Mesenchymal stem cell (in vitro differentiated cells and primary cell): Measurements from ENCODE around the gene CIT.

ENCODE experiments used
- DNase-seq: peaks from one replicate; pipeline ENCODE4 v3.0.0-alpha.2; 2013
- H2AFZ ChIP-seq: one replicate; pipeline ENCODE4 v1.6.1; 2013; ENCODE audit warnings: low read depth, mild to moderate bottlenecking, control low read depth, inconsistent platforms, low read length, moderate library complexity
- H2AK5ac ChIP-seq: 2 replicates; pipeline ENCODE4 v1.6.1; 2013; ENCODE audit warnings: low read length, moderate library complexity, mild to moderate bottlenecking, inconsistent platforms; ENCODE audit not compliant: severe bottlenecking
- H2BK120ac ChIP-seq: one replicate; pipeline ENCODE4 v1.6.1; 2013; ENCODE audit warnings: low read depth, mild to moderate bottlenecking, inconsistent platforms, low read length, moderate library complexity
- H2BK12ac ChIP-seq, 2 experiments: one replicate each; pipeline ENCODE4 v1.6.1; 2013; ENCODE audit warnings: inconsistent platforms in 2 of 2, low read length in 2 of 2, mild to moderate bottlenecking in 2 of 2, moderate library complexity in 2 of 2, control low read depth in 1 of 2
- H2BK15ac ChIP-seq: one replicate; pipeline ENCODE4 v1.6.1; 2013; ENCODE audit warnings: mild to moderate bottlenecking, low read depth, inconsistent platforms; ENCODE audit not compliant: poor library complexity, severe bottlenecking
- H2BK5ac ChIP-seq: 2 replicates; pipeline ENCODE4 v1.6.1; 2013; ENCODE audit warnings: low read depth, mild to moderate bottlenecking, low read length, control low read depth, inconsistent platforms; ENCODE audit not compliant: poor library complexity, severe bottlenecking
- H3K14ac ChIP-seq, 2 experiments: one replicate each; pipeline ENCODE4 v1.6.1; 2013; ENCODE audit warnings: inconsistent platforms in 2 of 2, low read length in 2 of 2, control low read depth in 1 of 2, mild to moderate bottlenecking in 1 of 2, moderate library complexity in 1 of 2
- H3K18ac ChIP-seq, 2 experiments: one replicate each; pipeline ENCODE4 v1.6.1; 2013; ENCODE audit warnings: inconsistent platforms in 2 of 2, low read length in 2 of 2, control low read depth in 1 of 2, low read depth in 1 of 2, mild to moderate bottlenecking in 1 of 2
- H3K23ac ChIP-seq, 2 experiments: one replicate each; pipeline ENCODE4 v1.6.1; 2013; ENCODE audit warnings: inconsistent platforms in 2 of 2, low read length in 2 of 2, mild to moderate bottlenecking in 2 of 2, moderate library complexity in 2 of 2, control low read depth in 1 of 2
- H3K27ac ChIP-seq: 2 replicates; pipeline ENCODE4 v1.5.1; 2013; ENCODE audit warnings: mild to moderate bottlenecking, moderate library complexity, low read length, control low read depth, inconsistent platforms; ENCODE audit not compliant: poor library complexity, severe bottlenecking
- H3K27me3 ChIP-seq, 2 experiments: 2 replicates each; pipeline versions ENCODE4 v1.6.1 to v1.7.0; 2013; ENCODE audit warnings: low read length in 2 of 2, mild to moderate bottlenecking in 2 of 2, moderate library complexity in 2 of 2, control low read depth in 1 of 2, inconsistent platforms in 1 of 2; ENCODE audit not compliant: control insufficient read depth in 1 of 2, insufficient read depth in 1 of 2
- H3K36me3 ChIP-seq, 2 experiments: 2 replicates each; pipeline versions ENCODE4 v1.6.1 to v1.7.0; 2013; ENCODE audit warnings: low read length in 2 of 2, control low read depth in 1 of 2, inconsistent platforms in 1 of 2, low read depth in 1 of 2, mild to moderate bottlenecking in 1 of 2; ENCODE audit not compliant: insufficient read depth in 2 of 2, control insufficient read depth in 1 of 2
- H3K4ac ChIP-seq, 2 experiments: one replicate each; pipeline ENCODE4 v1.6.1; 2013; ENCODE audit warnings: inconsistent platforms in 2 of 2, low read length in 2 of 2, mild to moderate bottlenecking in 2 of 2, moderate library complexity in 2 of 2, control low read depth in 1 of 2, low read depth in 1 of 2
- H3K4me1 ChIP-seq: 2 replicates; pipeline ENCODE4 v1.6.1; 2013; ENCODE audit warnings: low read depth, low read length, control low read depth; ENCODE audit not compliant: control insufficient read depth, insufficient read depth
- H3K4me2 ChIP-seq: 2 replicates; pipeline ENCODE4 v1.6.1; 2013; ENCODE audit warnings: low read length, mild to moderate bottlenecking, inconsistent platforms; ENCODE audit not compliant: poor library complexity, severe bottlenecking
- H3K4me3 ChIP-seq, 2 experiments: 2 replicates each; pipeline versions ENCODE4 v1.5.1 to v1.7.0; 2013; ENCODE audit warnings: low read length in 2 of 2, mild to moderate bottlenecking in 2 of 2, control low read depth in 1 of 2, low read depth in 1 of 2; ENCODE audit not compliant: insufficient read depth in 1 of 2
- H3K79me1 ChIP-seq: replicated peaks from 2 replicates; pipeline ENCODE4 v1.6.1; 2013; ENCODE audit warnings: mild to moderate bottlenecking, control low read depth, low read length, inconsistent platforms; ENCODE audit not compliant: poor library complexity, severe bottlenecking
- H3K9ac ChIP-seq: 2 replicates; pipeline ENCODE4 v1.7.0; 2013; ENCODE audit warnings: mild to moderate bottlenecking, low read length, moderate library complexity
- H3K9me3 ChIP-seq: 2 replicates; pipeline ENCODE4 v1.7.0; 2013; ENCODE audit warnings: mild to moderate bottlenecking, low read length; ENCODE audit not compliant: control insufficient read depth
- H4K8ac ChIP-seq: one replicate; pipeline ENCODE4 v1.6.1; 2013; ENCODE audit warnings: inconsistent platforms, mild to moderate bottlenecking, low read length, moderate library complexity
- H4K91ac ChIP-seq: one replicate; pipeline ENCODE4 v1.6.1; 2013; ENCODE audit warnings: mild to moderate bottlenecking, low read length, inconsistent platforms
- WGBS: methylation state at CpG from one replicate; pipeline ENCODE4 v1.1.7; 2013; ENCODE audit warnings: mixed read lengths; 5-methylcytosine and 5-hydroxymethylcytosine counted together

The CIT gene

GRCh38 chr12:119829439-119829838, 47.7 kb downstream of the CIT start:
- Histone ChIP-seq H4K8ac (no peak overlapping the region), H2AFZ (no peak overlapping the region), H3K4ac (no peak overlapping the region), H3K18ac (no peak overlapping the region), H2BK120ac (no peak overlapping the region), H3K27me3 (no peaks in the 10 kb centered on the region), H3K23ac (no peak overlapping the region), H3K79me1 (peaks cover 2% of the 10 kb centered on the region), H3K4me1 (no peaks in the 10 kb centered on the region), H3K4me2 (no peak overlapping the region), H2AK5ac (no peak overlapping the region), H3K27ac (no peak overlapping the region), H2BK15ac (no peak overlapping the region), H3K36me3 (peaks cover 0 to 2% of the 10 kb centered on the region in 2 experiments), H3K9me3 (no peaks in the 10 kb centered on the region), H2BK12ac (no peak overlapping the region), H2BK5ac (no peak overlapping the region), H3K9ac (no peak overlapping the region), H3K14ac (no peak overlapping the region), H3K4me3 (no peak overlapping the region), H4K91ac (no peak overlapping the region)
- WGBS: no CpG with 5 or more reads among the region's 1 CpG
- DNase-seq: no peak

- Histone ChIP-seq H2BK120ac (no peak overlapping the region), H4K91ac (no peak overlapping the region), H3K79me1 (peaks cover 2% of the 10 kb centered on the region), H2AK5ac (no peak overlapping the region), H3K4ac (no peak overlapping the region), H3K18ac (no peak overlapping the region), H3K14ac (no peak overlapping the region), H3K27ac (no peak overlapping the region), H4K8ac (no peak overlapping the region), H2BK5ac (no peak overlapping the region), H2AFZ (no peak overlapping the region), H2BK15ac (no peak overlapping the region), H3K27me3 (no peaks in the 10 kb centered on the region), H3K4me2 (no peak overlapping the region), H3K9me3 (no peaks in the 10 kb centered on the region), H3K4me3 (no peak overlapping the region), H3K9ac (no peak overlapping the region), H3K4me1 (no peaks in the 10 kb centered on the region), H3K23ac (no peak overlapping the region), H3K36me3 (peaks cover 0 to 2% of the 10 kb centered on the region in 2 experiments), H2BK12ac (no peak overlapping the region)
- no peak for DNase-seq
- WGBS: 98% methylated on average over 4 of the region's 5 CpGs
Observed at GRCh38 chr12:119828300-119828699, 48.8 kb downstream of the CIT start.

GRCh38 chr12:119827760-119828159, 49.4 kb downstream of the CIT start:
- Histone ChIP-seq H3K14ac (no peak overlapping the region), H2AFZ (no peak overlapping the region), H3K36me3 (peaks cover 0 to 2% of the 10 kb centered on the region in 2 experiments), H3K9ac (no peak overlapping the region), H3K4ac (no peak overlapping the region), H2AK5ac (no peak overlapping the region), H3K9me3 (no peaks in the 10 kb centered on the region), H3K27ac (no peak overlapping the region), H2BK12ac (no peak overlapping the region), H4K8ac (no peak overlapping the region), H2BK5ac (no peak overlapping the region), H2BK15ac (no peak overlapping the region), H4K91ac (no peak overlapping the region), H3K79me1 (peaks cover 2% of the 10 kb centered on the region), H3K4me2 (no peak overlapping the region), H3K23ac (no peak overlapping the region), H3K4me3 (no peak overlapping the region), H2BK120ac (no peak overlapping the region), H3K27me3 (no peaks in the 10 kb centered on the region), H3K18ac (no peak overlapping the region), H3K4me1 (no peaks in the 10 kb centered on the region)
- 100% methylated on average over 1 of the region's 1 CpG for WGBS
- no peak for DNase-seq

DNA sequence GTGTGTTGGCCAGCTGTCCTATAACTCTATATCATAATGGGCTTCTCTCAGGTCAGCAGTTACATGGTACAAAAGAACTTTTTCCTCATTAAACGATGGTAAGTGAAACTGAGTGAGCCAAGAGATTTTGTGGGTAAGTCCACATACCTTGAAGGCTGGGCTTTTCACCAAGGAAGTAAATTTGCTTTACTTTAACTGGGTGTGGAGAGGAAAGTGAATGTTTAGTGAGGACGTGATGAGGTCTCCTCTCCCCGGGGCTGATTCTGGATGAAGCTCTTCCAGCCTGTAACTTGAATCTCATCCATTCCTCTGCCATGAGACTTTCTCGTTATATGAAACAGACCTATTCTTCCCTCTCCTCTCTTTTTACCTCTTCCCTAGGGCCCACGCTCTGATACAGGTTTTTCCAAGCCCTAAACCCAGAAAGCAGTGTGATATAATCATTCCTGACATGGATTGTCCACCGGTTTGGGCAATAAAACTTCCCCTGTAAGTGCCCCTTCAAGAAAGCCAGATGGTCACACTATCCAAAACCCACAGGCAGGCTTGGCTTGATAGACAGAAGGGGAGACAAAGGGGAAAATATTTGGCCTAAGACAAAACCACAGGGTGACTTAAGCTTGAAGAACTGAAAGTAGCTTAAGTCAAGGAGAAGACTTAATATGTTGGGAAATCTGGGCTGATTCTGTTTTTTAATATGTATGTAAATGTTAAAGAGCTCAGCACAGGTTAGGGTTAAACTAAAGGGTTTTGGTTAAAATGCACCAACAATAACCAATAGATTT, 50.3 kb downstream of the CIT start:
- no peak overlapping the region for H2AFZ ChIP-seq
- no peak overlapping the region for H3K9ac ChIP-seq
- no peaks in the 10 kb centered on the region for H3K4me1 ChIP-seq
- no peak overlapping the region for H3K4me2 ChIP-seq
- H3K36me3 ChIP-seq: peaks cover 0 to 2% of the 10 kb centered on the region in 2 experiments
- H3K23ac ChIP-seq: no peak overlapping the region
- H2BK12ac ChIP-seq: no peak overlapping the region
- no peak for DNase-seq
- H3K18ac ChIP-seq: no peak overlapping the region
- no peak overlapping the region for H2BK15ac ChIP-seq
- H2BK5ac ChIP-seq: no peak overlapping the region
- no peaks in the 10 kb centered on the region for H3K9me3 ChIP-seq
- H3K14ac ChIP-seq: no peak overlapping the region
- WGBS: 95% methylated on average over 6 of the region's 6 CpGs
- H3K4me3 ChIP-seq: no peak overlapping the region
- H2BK120ac ChIP-seq: no peak overlapping the region
- H4K91ac ChIP-seq: no peak overlapping the region
- peaks cover 2% of the 10 kb centered on the region for H3K79me1 ChIP-seq
- no peaks in the 10 kb centered on the region for H3K27me3 ChIP-seq
- no peak overlapping the region for H2AK5ac ChIP-seq
- H4K8ac ChIP-seq: no peak overlapping the region
- no peak overlapping the region for H3K27ac ChIP-seq
- H3K4ac ChIP-seq: no peak overlapping the region
